Kidney (tissue), 14 donors: ENCODE data around the gene AHR. TPM values are rescaled to one million over a fixed set of nuclear protein-coding genes. Genes with fewer than 3 reads are reported as not detected.
A peak's percentile ranks its signal among the peaks of the same experiment; 100 is the strongest.
"Not testable (repeated sequence)": the region's sequence is repeated elsewhere in the genome, so short reads cannot be mapped to it uniquely, and the experiment has no call there.

Source experiments
- DNase-seq, 5 donors: peaks; one replicate each; pipeline ENCODE4 v3.0.0-alpha.2; 2013 to 2020
- FAIRE-seq: peaks from 2 replicates; lab custom pipeline; 2012; peaks lifted over from hg19 to GRCh38; lab: Jason Lieb, UNC
- H3K27ac ChIP-seq, 2 donors: one replicate each; pipeline ENCODE4 v1.7.0; 2013; ENCODE audit warnings: low read depth in 2 of 2, low read length in 2 of 2, inconsistent platforms in 1 of 2
- H3K27me3 ChIP-seq: one replicate; pipeline ENCODE4 v1.7.1; 2013; ENCODE audit warnings: low read length, inconsistent platforms; ENCODE audit not compliant: control insufficient read depth, insufficient read depth
- H3K36me3 ChIP-seq, 3 donors: one replicate each; pipeline versions ENCODE4 v1.7.0 to v1.7.1; 2013; ENCODE audit warnings: low read length in 3 of 3, control low read depth in 1 of 3, inconsistent platforms in 1 of 3; ENCODE audit not compliant: insufficient read depth in 3 of 3, control insufficient read depth in 2 of 3
- H3K4me1 ChIP-seq, 3 donors: one replicate each; pipeline versions ENCODE4 v1.7.0 to v1.7.1; 2013; ENCODE audit warnings: low read length in 3 of 3, inconsistent platforms in 1 of 3, low read depth in 1 of 3; ENCODE audit not compliant: control insufficient read depth in 2 of 3, insufficient read depth in 2 of 3
- H3K4me3 ChIP-seq, 3 donors: one replicate each; pipeline versions ENCODE4 v1.7.0 to v1.8.1; 2013; ENCODE audit warnings: low read length in 3 of 3, control low read depth in 1 of 3, inconsistent platforms in 1 of 3
- H3K9ac ChIP-seq, 3 donors: one replicate each; pipeline versions ENCODE4 v1.7.0 to v1.7.1; 2013; ENCODE audit warnings: low read length in 3 of 3, control low read depth in 1 of 3, inconsistent platforms in 1 of 3
- H3K9me3 ChIP-seq, 3 donors: one replicate each; pipeline versions ENCODE4 v1.7.0 to v1.7.1; 2013; ENCODE audit warnings: low read length in 3 of 3, control low read depth in 1 of 3, inconsistent platforms in 1 of 3; ENCODE audit not compliant: control insufficient read depth in 2 of 3, insufficient read depth in 1 of 3
- CTCF ChIP-seq: IDR thresholded peaks from 3 replicates; pipeline ENCODE4 v1.5.1; 2012; ENCODE audit warnings: mild to moderate bottlenecking, moderate library complexity, borderline replicate concordance; ENCODE audit not compliant: insufficient read depth; ENCODE audit errors: extremely low read depth
- intact Hi-C: fragments of 100-400 bp; cut with DNase I; formaldehyde crosslinking; loops from one replicate; pipeline ENCODE4 v1.11.1; 2022
- polyA plus RNA-seq: library from polyadenylated mRNA; stranded (reverse); fragments of 350-450 nt; fragmentation: Illumina TruSeq; extraction: RNeasy Lipid Tissue Mini Kit (QIAGEN cat#74804); gene quantifications from one replicate; pipeline ENCODE4 v1.2.3, GENCODE V29; 2014; ENCODE audit warnings: low read depth, low replicate concordance; ENCODE audit not compliant: insufficient read depth
- total RNA-seq: library from RNA; stranded (reverse); fragmentation: NEBNext Ultra II Directional; extraction: Animal tissue kit (Norgen Biotek cat#: 25700); gene quantifications from one replicate; pipeline ENCODE4 v1.2.1, GENCODE V29; 2021
- donor health status: control.
- donor health status: control.
- donor health status: control.
- donor health status: control.
- donor health status: control.
- donor health status: DM: yes; HTN: yes; CAD: no.
- donor health status: Normal renal cell carcinoma (clear cell type).

Gene AHR
- total and polyA plus RNA-seq, 2 donors from 2014 or later, result 3.0 to 101 TPM

- Histone ChIP-seq H3K27ac (no peak overlapping the region), H3K9ac (no peak overlapping the region), H3K36me3 (no peaks in the 10 kb centered on the region), H3K4me1 (peaks cover 0 to 10% (median 0%) of the 10 kb centered on the region in 3 donors), H3K4me3 (no peak overlapping the region), H3K27me3 (no peaks in the 10 kb centered on the region), H3K9me3 (no peaks in the 10 kb centered on the region)
- FAIRE-seq (no peak), DNase-seq (no peak)
- no peak for TF ChIP-seq CTCF
- intact Hi-C loops, result no loop called here
Observed at GRCh38 chr7:17376595-17376994, 78.1 kb downstream of the AHR start.

GRCh38 chr7:17380736-17381662 is 82.5 kb downstream of the AHR start:
- intact Hi-C loops, result no loop called here
- H3K27me3 ChIP-seq, result no peaks in the 10 kb centered on the region
- DNase-seq (no peak), FAIRE-seq (no peak)
- no peaks in the 10 kb centered on the region for H3K36me3 ChIP-seq
- H3K9me3 ChIP-seq, result no peaks in the 10 kb centered on the region
- no peak overlapping the region for H3K4me3 ChIP-seq
- no peak overlapping the region for H3K27ac ChIP-seq
- no peak for TF ChIP-seq CTCF
- peaks cover 0 to 20% (median 0%) of the 10 kb centered on the region in 3 donors for H3K4me1 ChIP-seq
- no peak overlapping the region for H3K9ac ChIP-seq

GRCh38 chr7:17382408-17383354 is 84.2 kb downstream of the AHR start:
- DNase-seq, H3K4me3 ChIP-seq, H3K27me3 ChIP-seq, H3K9ac ChIP-seq, intact Hi-C loops, H3K36me3 ChIP-seq, H3K9me3 ChIP-seq: not testable (repeated sequence)
- peak overlapping the region; percentile 33 to 68 for H3K27ac ChIP-seq
- peak; percentile 17 for FAIRE-seq
- H3K4me1 ChIP-seq, result peaks cover 0 to 20% (median 0%) of the 10 kb centered on the region in 3 donors
